GM12892 (cell line): Measurements from ENCODE around the gene PSMC4.
A peak's percentile ranks its signal among the peaks of the same experiment; 100 is the strongest.

ENCODE experiments used
- POLR2A ChIP-seq: IDR thresholded peaks from 2 replicates; pipeline ENCODE4 v1.6.1; 2011; ENCODE audit warnings: low read depth, low read length, control low read depth
- POLR2AphosphoS5 ChIP-seq: IDR thresholded peaks from 2 replicates; pipeline ENCODE4 v1.6.1; 2011; ENCODE audit warnings: low read depth, low read length, control low read depth

DNA sequence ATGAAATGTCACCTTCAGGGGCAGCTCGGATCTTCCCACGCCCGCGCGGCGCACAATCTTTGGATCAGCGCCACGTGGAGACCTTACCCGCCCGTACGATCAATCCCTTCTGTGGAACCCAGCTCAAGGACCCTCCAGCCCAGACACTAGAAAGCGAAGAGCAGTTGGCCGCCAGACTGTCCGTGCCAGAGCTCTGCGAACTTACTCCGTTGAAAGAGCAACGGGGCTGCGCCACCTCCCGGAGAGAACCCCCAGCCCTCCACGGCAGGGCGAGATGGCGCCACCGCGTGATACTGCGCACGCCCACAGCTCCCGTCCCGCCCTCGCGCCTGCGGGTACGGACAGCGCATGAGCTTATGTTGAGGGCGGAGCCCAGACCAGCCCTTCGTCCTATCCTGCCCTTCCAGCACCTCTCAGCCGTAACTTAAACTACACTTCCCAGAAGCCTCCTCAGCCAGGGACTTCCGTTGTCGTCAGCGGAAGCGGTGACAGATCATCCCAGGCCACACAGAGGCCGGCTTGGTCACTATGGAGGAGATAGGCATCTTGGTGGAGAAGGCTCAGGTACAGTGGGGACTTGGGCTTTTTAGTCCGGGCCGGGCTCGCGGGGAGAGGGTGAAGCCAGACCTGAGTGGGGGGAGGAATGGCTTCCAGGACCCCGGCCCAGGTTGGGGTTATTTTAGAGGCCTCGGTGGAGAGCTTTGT, at the start of gene PSMC4:
- TF ChIP-seq POLR2A: peak; percentile 85
- peak; percentile 89 for TF ChIP-seq POLR2AphosphoS5
